Amniotic stem cell (primary cell): Measurements from ENCODE around the gene TFPI.
"Not testable (repeated sequence)": the region's sequence is repeated elsewhere in the genome, so short reads cannot be mapped to it uniquely, and the experiment has no call there.

Experiments used
- DNase-seq: peaks from one replicate; lab custom pipeline; 2025; lab: John Stamatoyannopoulos, UW

TFPI gene

DNA sequence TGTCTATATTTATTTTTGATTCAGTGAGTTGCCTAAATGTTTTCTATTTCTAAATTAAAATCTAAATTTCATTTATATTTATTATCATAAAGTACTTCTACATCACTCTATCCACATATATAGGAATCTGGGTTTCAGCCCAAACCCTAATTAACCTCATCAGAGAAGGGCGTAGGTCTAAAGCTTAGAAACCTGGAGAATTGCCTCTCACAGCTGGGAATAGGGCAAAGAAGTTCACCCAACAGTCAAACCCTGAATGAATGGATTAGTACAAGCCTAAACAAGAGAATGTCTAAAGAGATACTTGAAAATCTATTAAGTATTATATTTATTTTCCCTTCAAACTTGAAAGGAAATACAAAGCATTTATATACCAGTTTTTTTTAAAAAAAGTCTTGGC, 26.2 kb downstream of the TFPI start:
- DNase-seq: no peak

DNA sequence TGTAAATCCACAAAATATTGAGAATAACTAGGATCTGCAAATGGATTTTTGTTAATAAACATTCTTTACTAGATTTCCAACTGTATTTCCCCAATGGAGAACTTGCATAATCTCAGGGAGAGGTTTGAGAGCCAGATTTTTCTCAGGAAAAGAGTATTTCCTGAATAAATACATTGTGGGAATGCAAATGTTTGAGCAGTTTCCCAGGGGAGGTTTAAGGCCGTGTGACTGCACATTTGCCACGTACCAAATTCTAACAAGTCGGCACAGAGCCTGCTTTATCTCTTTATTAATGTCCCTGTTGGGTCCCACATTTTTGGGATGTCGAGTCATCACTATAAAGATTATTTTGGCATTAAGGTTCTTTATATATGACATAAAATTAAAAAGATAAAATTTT, 27.0 kb downstream of the TFPI start:
- no peak for DNase-seq

DNA sequence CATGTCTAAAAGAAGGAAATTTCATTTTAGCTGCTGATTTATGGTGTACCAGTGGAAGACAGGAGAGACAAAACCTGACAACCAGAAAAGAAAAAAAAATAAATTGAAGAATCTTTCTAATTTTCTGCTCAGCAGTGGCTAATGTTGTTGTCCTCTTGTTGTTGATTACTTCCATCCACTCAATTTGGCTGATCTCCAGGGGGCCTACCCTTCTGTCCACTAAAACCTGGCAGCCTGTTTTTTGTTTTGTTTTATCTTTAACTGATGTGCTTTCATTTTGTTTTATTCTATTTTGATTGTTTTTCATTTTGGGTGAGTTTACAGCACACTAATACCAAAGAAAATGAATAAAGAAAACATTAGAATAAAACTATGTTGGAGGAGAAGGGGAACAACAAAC, 27.4 kb downstream of the TFPI start:
- no peak for DNase-seq

DNA sequence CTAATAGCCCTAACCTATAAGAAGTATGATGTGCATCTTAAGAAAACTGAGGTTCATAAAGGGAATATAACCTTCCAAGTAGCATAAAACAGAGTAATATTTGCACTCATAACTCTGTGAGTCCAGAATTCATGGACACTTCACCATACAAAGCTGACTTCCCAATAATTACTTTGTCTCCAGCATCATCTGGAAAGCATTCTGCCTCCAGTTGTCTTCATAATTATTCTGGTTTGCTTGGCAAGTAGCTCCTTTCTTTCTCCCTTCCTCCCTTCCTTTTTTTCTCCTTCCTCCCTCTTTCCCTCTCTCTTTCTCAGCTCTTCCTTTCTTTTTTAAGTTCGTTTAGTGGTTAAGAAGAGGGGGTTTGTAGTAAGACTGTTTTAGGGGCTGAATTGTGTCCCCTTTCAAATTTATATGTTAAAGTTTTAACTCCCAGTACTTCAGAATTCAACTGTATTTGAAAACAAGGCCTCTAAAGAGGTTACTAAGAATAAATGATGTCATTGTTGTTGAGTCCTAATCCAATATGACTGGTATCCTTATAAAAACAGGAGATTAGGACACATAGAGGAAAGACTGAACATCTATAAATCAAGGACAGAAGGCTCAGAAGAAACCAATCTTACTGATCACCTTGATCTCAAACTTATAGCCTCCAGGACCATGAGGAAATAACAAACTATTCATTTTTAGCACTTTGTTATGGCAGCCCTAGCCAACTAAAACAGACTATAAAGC, 28.9 kb downstream of the TFPI start:
- DNase-seq: no peak

DNA sequence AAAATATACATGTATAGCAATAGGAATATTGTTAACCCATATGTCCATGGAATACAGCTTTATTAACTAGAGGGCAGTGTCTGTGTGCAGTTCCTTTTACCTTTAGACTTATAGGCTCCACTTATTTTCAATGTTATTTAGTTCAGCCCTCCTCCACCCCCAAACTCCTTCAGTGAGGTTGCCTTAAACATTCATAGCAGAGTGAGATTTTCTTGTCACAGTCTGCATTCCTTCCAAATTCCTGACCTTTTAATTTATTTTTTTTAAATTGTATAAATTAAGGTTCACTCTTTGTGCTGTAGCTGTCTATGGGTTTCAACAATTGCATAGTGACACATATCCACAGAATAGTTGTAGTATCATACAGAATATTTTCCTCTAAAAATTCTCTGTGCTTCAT, 30.9 kb downstream of the TFPI start:
- no peak for DNase-seq

DNA sequence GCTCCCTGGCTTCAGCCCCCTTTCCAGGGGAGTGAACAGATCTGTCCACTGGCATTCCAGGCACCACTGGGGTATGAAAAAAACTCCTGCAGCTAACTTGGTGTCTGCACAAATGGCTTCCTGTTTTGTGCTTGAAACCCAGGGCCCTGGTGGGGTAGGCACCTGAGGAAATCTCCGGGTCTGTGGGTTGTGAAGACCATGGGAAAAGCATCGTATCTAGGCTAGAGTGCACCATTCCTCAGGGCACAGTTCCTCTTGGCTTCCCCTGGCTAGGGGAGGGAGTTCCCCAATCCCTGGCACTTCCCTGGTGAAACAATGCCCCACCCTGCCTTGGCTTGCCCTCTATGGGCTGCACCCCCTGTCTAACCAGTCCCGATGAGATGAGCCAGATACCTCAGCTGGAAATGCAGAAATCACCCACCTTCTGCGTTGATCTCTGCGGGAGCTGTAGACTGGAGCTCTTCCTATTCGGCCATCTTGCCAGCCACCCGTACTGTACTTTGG, 34.1 kb downstream of the TFPI start:
- no peak for DNase-seq

DNA sequence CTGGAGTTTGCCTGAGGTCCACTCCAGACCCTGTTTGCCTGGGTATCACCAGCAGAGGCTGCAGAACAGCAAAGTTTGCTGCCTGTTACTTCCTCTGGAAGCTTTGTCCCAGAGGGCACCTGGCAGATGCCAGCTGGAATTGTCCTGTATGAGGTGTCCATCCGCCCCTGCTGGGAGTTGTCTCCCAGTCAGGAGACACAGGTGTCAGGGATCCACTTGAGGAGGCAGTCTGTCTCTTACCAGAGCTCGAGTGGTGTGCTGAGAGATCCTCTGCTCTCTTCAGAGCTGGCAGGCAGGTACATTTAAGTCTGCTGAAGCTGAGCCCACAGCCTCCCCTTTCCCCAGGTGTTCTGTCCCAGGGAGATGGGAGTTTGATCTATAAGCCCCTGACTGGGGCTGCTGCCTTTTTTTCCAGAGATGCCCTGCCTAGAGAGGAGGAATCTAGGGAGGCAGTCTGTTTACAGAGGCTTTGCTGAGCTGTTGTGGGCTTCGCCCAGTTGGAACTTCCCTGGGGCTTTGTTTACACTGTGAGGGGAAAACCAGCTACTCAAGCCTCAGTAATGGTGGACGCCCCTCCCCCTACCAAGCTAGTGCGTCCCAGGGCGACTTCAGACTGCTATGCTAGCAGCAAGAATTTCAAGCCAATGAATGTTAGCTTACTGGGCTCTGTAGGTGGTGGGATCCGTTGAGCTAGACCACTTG, 34.7 kb downstream of the TFPI start:
- DNase-seq: no peak

DNA sequence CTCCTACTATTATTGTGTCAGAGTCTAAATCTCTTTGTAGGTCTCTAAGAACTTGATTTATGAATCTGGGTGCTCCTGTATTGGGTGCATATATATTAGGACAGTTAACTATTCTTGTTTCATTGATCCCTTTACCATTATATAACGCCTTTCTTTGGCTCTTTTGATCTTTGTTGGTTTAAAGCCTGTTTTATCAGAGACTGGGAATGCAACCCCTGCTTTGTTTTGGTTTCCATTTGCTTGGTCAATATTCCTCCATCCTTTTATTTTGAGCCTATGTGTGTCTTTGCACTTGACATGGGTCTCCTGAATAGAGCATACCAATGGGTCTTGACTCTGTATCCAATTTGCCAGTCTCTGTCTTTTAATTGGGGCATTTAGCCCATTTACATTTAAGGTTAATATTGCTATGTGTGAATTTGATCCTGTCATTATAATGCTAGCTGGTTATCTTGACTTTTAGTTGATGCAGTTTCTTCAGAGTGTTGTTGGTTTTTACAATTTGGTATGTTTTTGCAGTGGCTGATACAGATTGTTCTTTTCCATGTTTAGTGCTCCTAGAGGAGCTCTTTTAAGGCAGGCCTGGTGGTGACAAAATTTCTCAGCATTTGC, 36.4 kb downstream of the TFPI start:
- DNase-seq: not testable (repeated sequence)

DNA sequence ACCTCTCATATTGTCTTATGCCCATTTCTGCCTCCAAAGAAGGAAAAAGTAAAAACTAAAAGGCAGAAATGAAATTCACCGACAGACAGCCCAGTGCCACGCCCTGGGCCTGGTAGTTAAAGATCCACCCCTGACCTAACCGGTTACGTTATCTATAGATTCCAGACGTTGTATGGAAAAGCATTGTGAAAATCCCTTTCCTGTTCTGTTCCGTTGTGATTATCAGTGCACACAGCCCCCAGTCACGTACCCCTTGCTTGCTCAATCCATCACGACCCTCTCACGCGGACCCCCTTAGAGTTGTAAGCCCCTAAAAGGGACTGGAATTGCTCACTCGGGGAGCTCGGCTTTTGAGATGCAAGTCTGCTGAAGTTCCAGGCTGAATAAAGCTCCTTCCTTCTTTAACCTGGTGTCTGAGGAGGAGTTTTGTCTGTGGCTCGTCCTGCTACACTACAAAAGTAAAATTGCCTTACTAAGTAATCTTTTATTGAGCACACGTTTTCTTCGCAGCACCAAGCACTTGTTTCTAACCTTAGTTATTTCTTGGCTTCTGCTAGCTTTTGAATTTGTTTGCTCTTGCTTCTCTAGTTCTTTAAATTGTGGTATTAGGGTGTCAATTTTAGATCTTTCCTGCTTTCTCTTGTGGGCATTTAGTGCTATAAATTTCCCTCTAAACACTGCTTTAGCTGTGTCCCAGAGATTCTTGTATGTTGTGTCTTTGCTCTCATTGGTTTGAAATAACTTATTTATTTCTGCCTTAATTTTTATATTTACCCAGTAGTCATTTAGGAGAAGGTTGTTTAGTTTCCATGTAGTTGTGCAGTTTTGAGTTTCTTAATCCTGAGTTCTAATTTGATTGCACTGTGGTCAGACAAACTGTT, 37.4 kb downstream of the TFPI start:
- not testable (repeated sequence) for DNase-seq

DNA sequence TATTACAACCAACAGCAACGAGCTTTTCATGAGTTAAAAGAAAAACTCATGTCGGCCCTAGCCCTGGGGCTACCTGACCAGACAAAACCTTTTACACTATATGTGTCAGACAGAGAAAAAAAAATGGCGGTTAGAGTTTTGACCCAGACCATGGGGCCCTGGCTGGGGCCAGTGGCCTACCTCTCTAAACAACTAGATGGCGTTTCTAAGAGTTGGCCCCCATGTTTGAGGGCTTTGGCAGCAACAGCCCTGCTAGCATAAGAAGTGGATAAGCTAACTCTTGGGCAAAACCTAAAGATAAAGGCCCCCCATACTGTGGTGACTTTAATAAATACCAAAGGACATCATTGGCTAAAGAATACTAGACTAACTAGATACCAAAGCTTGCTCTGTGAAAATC, 39.3 kb downstream of the TFPI start:
- no peak for DNase-seq

DNA sequence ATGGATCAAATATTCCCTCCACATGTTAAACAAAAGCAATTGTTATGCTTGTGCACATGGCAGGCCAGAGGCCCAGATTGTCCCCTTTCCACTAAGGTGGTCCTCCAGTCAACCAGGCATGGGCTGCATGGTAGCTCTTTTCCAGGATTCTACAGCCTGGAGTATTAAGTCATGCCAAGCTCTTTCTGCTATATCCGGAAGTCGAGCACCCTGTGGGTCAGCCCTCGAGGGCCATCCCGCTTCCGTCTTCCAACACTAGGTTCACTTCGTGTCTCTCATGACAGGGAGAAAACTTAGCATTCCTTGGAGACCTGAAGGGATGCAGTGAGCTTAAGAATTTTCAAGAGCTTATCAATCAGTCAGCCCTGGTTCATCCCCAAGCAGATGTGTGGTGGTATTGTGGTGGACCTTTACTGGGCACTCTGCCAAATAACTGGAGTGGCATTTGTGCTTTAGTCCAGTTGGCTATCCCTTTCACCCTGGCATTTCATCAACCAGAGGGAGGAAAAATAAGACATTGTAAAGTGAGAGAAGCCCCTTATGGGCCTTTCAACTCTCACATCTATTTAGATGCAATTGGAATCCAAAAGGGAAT, 39.9 kb downstream of the TFPI start:
- DNase-seq: not testable (repeated sequence)

DNA sequence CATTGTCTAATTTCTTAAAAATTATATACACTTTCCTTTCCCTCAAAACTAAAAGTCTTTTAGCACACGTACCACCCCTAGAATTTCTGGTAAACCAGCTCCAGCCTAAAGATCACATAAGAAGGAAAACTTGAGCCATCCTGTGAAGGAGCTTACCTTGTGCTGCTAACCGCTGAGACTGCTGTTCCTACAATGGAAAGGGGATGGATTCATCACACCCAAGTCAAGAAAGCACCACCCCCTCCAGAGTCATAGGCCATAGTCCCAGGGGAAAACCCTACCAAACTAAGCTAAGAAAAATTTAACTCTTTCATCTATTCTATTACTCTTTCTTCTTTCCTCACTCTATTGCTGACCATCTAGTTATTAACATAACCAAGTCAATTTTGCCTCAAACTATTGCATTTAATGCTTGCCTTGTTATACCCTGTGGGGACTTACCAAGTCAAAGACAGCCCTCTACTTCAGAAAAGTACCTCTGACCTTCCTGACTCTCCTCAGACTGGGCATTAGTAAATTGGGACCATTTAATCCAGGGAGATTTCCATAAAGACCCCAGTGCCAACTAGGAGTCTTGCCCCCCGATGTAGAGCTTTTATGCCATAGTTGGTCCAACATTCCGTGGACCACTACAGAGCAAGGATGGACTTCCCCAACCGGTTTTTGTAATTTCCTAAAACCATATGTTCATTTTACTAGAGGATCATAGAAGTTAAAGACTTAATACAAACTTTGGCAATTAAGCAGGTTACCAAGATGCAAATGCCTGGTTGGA, 40.6 kb downstream of the TFPI start:
- not testable (repeated sequence) for DNase-seq

DNA sequence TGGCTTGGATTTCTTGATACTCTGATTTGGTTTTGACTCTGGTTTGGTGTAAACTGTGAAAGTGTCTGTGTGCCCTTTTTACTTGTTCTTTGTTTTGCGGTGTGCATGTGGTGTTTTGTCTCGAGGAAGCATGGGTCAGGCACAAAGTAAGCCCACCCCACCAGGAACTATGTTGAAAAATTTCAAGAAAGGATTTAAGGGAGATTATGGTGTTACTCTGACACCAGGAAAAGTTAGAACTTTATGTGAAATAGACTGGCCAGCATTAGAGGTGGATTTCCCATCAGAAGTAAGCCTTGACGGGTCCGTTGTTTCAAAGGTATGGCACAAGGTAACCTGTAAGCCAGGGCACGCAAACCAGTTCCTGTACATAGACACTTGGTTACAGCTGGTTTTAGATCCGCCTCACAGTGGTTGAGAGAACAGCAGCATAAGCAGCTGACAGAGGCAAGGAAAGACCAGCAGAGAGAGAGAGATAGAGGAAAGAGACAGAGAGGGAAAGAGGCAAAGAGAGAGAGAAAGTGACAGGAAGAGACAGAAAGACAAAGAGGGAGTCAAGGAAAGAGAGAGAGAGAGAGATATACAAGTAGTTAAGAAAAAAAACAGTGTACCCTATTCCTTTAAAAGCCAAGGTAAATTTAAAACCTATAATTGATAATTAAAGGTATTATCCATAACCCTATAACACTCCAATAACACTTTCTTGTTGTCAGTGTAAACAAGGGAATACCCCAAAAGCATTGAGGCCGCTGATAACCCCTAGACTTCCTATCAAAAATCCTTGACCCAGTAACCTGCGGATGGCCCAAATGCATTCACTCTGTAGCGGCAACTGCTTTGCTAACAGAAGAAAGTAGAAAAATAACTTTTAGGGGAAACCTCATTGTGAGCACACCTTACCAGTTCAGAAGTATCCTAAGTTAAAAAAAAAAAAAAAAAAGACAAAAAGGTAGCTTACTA, 42.6 kb downstream of the TFPI start:
- DNase-seq: no peak

DNA sequence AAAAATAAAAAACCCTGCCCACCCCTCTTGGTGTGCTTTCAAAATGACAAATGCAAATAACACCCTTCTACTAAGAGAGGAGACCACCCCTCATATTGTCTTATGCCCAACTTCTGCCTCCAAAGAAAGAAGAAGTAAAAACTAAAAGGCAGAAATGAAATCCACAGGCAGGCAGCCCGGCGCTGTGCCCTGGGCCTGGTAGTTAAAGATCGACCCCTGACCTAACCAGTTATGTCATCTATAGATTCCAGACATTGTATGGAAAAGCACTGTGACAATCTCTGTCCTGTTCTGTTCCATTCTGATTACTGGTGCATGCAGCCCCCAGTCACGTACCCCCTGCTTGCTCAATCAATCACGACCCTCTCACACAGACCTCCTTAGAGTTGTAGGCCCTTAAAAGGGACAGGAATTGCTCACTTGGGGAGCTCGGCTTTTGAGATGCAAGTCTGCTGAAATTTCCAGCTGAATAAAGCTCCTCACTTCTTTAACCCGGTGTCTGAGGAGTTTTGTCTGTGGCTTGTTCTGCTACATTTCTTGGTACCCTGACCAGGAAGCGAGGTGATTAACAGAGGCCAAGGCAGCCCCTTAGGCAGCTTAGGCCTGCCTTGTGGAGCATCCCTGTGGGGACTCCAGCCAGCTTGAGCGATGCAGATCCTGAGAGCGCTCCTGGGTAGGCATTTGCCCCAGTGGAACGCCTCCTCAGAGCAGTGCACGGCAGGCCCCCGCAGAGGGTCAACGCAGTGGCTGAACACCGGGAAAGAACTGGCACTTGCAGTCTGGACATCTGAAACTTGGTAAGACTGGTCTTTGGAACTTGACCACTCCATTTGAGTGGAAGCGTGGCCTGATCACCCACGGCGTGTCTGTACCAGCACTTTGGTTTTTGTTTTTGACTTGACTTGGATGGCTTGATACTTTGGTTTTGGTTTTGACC, 43.5 kb downstream of the TFPI start:
- not testable (repeated sequence) for DNase-seq

DNA sequence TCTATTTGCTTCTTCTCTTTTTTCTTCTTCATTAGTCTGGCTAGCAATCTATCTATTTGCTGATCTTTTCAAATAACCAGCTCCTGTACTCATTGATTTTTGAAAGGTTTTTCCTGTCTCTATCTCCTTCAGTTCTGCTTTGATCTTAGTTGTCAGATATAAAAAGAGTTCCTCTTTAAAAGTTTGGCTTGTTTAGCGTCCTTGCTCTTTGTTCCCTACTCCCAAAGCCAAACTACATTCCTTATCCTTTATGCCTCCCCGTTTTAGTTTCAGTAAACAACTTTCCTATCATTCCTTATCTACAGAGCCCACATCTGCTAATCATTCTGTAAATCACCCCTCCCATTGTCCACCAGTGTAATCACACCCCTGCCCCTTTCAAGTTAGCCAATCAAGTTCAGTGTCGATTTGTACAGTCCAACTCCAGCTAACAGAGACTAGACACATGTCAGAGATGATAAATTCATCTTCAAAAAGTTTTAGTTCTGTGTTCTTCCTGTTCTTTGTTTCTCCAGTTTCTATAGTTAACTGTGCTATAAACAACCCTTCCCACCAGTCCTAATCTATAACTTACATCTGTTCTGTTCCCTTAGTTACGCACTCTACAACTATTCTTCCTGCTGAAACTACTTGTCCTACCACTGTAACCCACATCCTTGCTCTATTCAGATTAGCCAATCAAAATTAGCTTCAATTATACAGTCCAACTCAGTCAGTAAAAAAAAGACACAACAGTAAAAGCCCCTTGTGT, 44.4 kb downstream of the TFPI start:
- DNase-seq: no peak

DNA sequence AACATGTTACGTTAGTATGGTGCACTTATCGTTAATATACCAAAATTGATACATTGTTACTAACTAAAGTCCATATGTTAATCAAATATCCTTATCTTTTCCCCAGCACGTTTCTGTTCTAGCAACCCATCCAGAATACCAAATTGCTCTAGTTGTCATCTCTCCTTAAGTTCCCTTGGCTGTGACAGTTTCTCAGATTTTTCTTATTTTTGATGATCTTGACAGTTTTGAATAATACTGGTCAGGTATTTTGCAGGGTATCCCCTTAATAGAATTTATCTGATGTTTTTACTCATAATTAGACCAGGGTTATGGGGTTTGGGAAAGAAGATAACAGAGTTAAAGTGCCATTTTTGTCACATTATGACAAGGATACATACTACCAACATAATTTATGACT, 47.8 kb downstream of the TFPI start:
- DNase-seq: no peak

DNA sequence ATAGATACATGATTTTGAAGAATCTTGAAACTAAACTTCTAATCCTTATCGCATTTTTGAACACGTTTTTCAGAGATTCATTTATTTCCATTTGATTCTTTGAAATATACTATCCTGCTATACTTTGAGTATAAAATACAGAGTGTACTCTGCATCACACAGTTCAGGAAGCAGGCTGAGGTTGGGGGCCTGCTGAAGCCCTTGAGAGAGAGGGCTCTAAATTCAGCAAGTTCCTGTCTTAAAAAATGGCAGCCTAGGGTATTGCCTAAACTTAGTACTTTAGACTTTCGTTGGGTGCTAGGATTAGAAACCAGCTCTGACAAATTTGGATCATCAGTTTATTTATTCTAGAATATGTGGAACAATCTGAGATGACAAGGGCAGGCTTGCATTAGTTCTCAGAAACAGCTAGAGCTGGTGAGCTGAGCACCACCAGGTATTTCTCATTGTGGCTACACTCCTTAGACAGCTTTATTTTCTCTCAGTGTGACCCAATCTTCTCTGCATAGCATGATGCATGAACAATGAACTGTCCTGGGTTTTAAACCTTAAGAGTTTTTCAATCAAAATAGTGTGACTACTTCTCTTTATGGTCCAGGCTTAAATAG, 49.1 kb downstream of the TFPI start:
- no peak for DNase-seq
